K562 (cell line): ENCODE data around the gene GCK. TPM values are rescaled to one million over a fixed set of nuclear protein-coding genes. Genes with fewer than 3 reads are reported as not detected.

ENCODE experiments used
- ATAC-seq: fragments of 200-7000 bp; cut with Tn5 transposase; 3 replicates; pipeline ENCODE4 v1.9.1; 2020; ENCODE audit warnings: moderate library complexity
- BruUV-seq: library from RNA; stranded (reverse); fragments of 400-500 nt; replicated peaks from 2 replicates; lab custom pipeline; 2021; lab: Mats Ljungman, UMichigan
- CTCF ChIA-PET: fragments of 300-600 bp; formaldehyde crosslinking; extraction: SDS; loops from one replicate; lab custom pipeline; 2021; ENCODE audit warnings: low intra/inter-chr PET ratio; lab: Yijun Ruan, JAX
- POLR2A ChIA-PET: fragments of 300-600, 350-650 bp; sonication (Branson Sonifier 250); formaldehyde crosslinking; extraction: SDS; loops from one replicate; lab custom pipeline; 2021; ENCODE audit warnings: antibody characterized with exemption, inconsistent platforms; lab: Yijun Ruan, JAX
- DNase-seq, 4 experiments: peaks; one replicate each; pipeline versions ENCODE4 v3.0.0 to v3.0.0-alpha.2; 2011 to 2018; ENCODE audit warnings: low spot score in 3 of 4, mixed read lengths in 3 of 4; ENCODE audit errors: extremely low read depth in 1 of 4
- FAIRE-seq: peaks from 2 replicates; lab custom pipeline; 2011; peaks lifted over from hg19 to GRCh38; lab: Jason Lieb, UNC
- H2AFZ ChIP-seq: 2 replicates; pipeline ENCODE4 v1.6.0; 2011; ENCODE audit warnings: low read depth, low read length, control low read depth, inconsistent platforms
- H3K27ac ChIP-seq: fragments of 200-600 bp; 3 replicates; pipeline ENCODE4 v1.8.0; 2011; ENCODE audit warnings: low read depth, mild to moderate bottlenecking, control low read depth, inconsistent platforms, low read length, moderate library complexity, mixed read lengths; ENCODE audit errors: extremely low read depth
- H3K27me3 ChIP-seq, 2 experiments: fragments of 300-600 bp in 1 of 2; 2 replicates in 1 of 2; 3 replicates in 1 of 2; pipeline versions ENCODE4 v1.6.0 to v1.8.0; 2011; ENCODE audit warnings: inconsistent platforms in 2 of 2, low read length in 2 of 2, mild to moderate bottlenecking in 1 of 2, mixed read lengths in 1 of 2, moderate library complexity in 1 of 2; ENCODE audit not compliant: control insufficient read depth in 2 of 2, insufficient read depth in 2 of 2
- H3K36me3 ChIP-seq: fragments of 300-600 bp; 3 replicates; pipeline ENCODE4 v1.8.0; 2011; ENCODE audit warnings: mild to moderate bottlenecking, low read length, inconsistent platforms; ENCODE audit not compliant: control insufficient read depth, insufficient read depth
- H3K4me1 ChIP-seq, 2 experiments: fragments of 200-600 bp in 1 of 2; replicated peaks in 1 of 2; 2 replicates in 1 of 2; 3 replicates in 1 of 2; pipeline versions ENCODE4 v1.5.1 to v1.8.0; 2011; ENCODE audit warnings: inconsistent platforms in 2 of 2, low read length in 2 of 2, mild to moderate bottlenecking in 1 of 2, mixed read lengths in 1 of 2, moderate library complexity in 1 of 2; ENCODE audit not compliant: control insufficient read depth in 2 of 2, insufficient read depth in 2 of 2
- H3K4me2 ChIP-seq: 2 replicates; pipeline ENCODE4 v1.6.1; 2011; ENCODE audit warnings: low read length, control low read depth, inconsistent platforms, mixed read lengths; ENCODE audit not compliant: insufficient read depth
- H3K4me3 ChIP-seq: fragments of 200-600 bp; sonication (generic), shearing (Covaris generic); 2 replicates; pipeline ENCODE4 v1.5.1; 2016; ENCODE audit warnings: control low read depth, inconsistent platforms
- H3K79me2 ChIP-seq: fragments of 200-600 bp; 3 replicates; pipeline ENCODE4 v1.8.0; 2011; ENCODE audit warnings: low read length, inconsistent platforms; ENCODE audit not compliant: control insufficient read depth, insufficient read depth
- H3K9ac ChIP-seq, 2 experiments: 2 replicates each; pipeline versions ENCODE4 v1.6.0 to v1.6.1; 2011; ENCODE audit warnings: low read depth in 2 of 2, low read length in 2 of 2, control low read depth in 1 of 2, inconsistent platforms in 1 of 2, mild to moderate bottlenecking in 1 of 2, mixed read lengths in 1 of 2; ENCODE audit not compliant: insufficient read depth in 1 of 2
- H3K9me1 ChIP-seq: one replicate; pipeline ENCODE4 v1.6.0; 2011; ENCODE audit warnings: inconsistent platforms, mild to moderate bottlenecking, low read length, moderate library complexity; ENCODE audit not compliant: control insufficient read depth, insufficient read depth
- H3K9me3 ChIP-seq: replicated peaks from 2 replicates; pipeline ENCODE4 v1.5.1; 2011; ENCODE audit warnings: low read depth, low read length, inconsistent platforms; ENCODE audit not compliant: control insufficient read depth, insufficient read depth
- H4K20me1 ChIP-seq: replicated peaks from 2 replicates; pipeline ENCODE4 v1.6.1; 2011; ENCODE audit warnings: low read length, inconsistent platforms, mixed read lengths; ENCODE audit not compliant: control insufficient read depth, insufficient read depth
- CBX3 ChIP-seq, 2 experiments: IDR thresholded peaks; 1 replicate in 1 of 2; 2 replicates in 1 of 2; pipeline ENCODE4 v1.6.1; 2012; ENCODE audit warnings: inconsistent platforms in 2 of 2, low read length in 2 of 2, borderline replicate concordance in 1 of 2, control low read depth in 1 of 2
- CHD2 ChIP-seq: IDR thresholded peaks from 2 replicates; pipeline ENCODE4 v1.6.1; 2011; ENCODE audit warnings: low read depth, low read length
- DPF2 ChIP-seq: fragments of 450-650 bp; IDR thresholded peaks from 2 replicates; pipeline ENCODE4 v1.6.1; 2016
- HMGN3 ChIP-seq: IDR thresholded peaks from 2 replicates; pipeline ENCODE4 v1.6.1; 2011; ENCODE audit warnings: borderline replicate concordance, low read depth, mild to moderate bottlenecking, mixed read lengths, low read length; ENCODE audit not compliant: insufficient read length; ENCODE audit errors: extremely low read depth
- JUN ChIP-seq, 2 experiments: sonication (generic) in 1 of 2; formaldehyde crosslinking in 1 of 2; IDR thresholded peaks; 2 replicates each; pipeline versions ENCODE4 v1.6.1 to v1.8.0; 2012 to 2022; ENCODE audit warnings: borderline replicate concordance in 2 of 2, mild to moderate bottlenecking in 2 of 2, improper control_type of control experiment in 1 of 2, low read depth in 1 of 2, low read length in 1 of 2, missing genetic modification reagents in 1 of 2
- JUND ChIP-seq, 2 experiments: IDR thresholded peaks; 2 replicates in 1 of 2; 3 replicates in 1 of 2; pipeline ENCODE4 v1.6.1; 2011; ENCODE audit warnings: borderline replicate concordance in 2 of 2, low read depth in 2 of 2, low read length in 2 of 2, improper control_type of control experiment in 1 of 2, missing biosample characterization in 1 of 2, missing genetic modification characterization in 1 of 2, missing genetic modification reagents in 1 of 2
- MAFF ChIP-seq: IDR thresholded peaks from 2 replicates; pipeline ENCODE4 v1.6.1; 2012; ENCODE audit warnings: low read length, improper control_type of control experiment
- MAFG ChIP-seq: fragments of 450-650 bp; conservative IDR thresholded peaks from 2 replicates; pipeline ENCODE4 v1.6.1; 2016; ENCODE audit warnings: missing genetic modification characterization, missing compliant biosample characterization
- MAFK ChIP-seq: IDR thresholded peaks from 2 replicates; pipeline ENCODE4 v1.6.1; 2011; ENCODE audit warnings: low read length, improper control_type of control experiment
- NEUROD1 ChIP-seq: fragments of 150-350 bp; IDR thresholded peaks from 2 replicates; pipeline ENCODE4 v1.6.1; 2014; ENCODE audit warnings: borderline replicate concordance, low read length, low read depth; ENCODE audit not compliant: partially characterized antibody
- NFE2 ChIP-seq: IDR thresholded peaks from 2 replicates; pipeline ENCODE4 v1.6.1; 2014; ENCODE audit warnings: antibody characterized with exemption, low read depth
- RBFOX2 ChIP-seq: fragments of 200-400 bp; formaldehyde crosslinking; IDR thresholded peaks from 2 replicates; pipeline ENCODE4 v1.6.1; 2017; ENCODE audit warnings: low read depth, mild to moderate bottlenecking, low read length, moderate library complexity
- SIN3B ChIP-seq: fragments of 450-650 bp; IDR thresholded peaks from 2 replicates; pipeline ENCODE4 v1.6.1; 2017; ENCODE audit warnings: low read depth, mild to moderate bottlenecking, moderate library complexity
- TRIM28 ChIP-seq: fragments of 450-650 bp; IDR thresholded peaks from 2 replicates; pipeline ENCODE4 v1.6.1; 2017
- YY1 ChIP-seq, 3 experiments: IDR thresholded peaks; 2 replicates each; pipeline ENCODE4 v1.6.1; 2011; ENCODE audit warnings: low read length in 2 of 3, mild to moderate bottlenecking in 2 of 3, moderate library complexity in 2 of 3, borderline replicate concordance in 1 of 3, control low read depth in 1 of 3, low read depth in 1 of 3; ENCODE audit not compliant: insufficient read depth in 3 of 3, insufficient replicate concordance in 2 of 3, control insufficient read depth in 1 of 3, insufficient read length in 1 of 3; ENCODE audit errors: extremely low read depth in 1 of 3
- ZNF232 ChIP-seq: sonication (generic); formaldehyde crosslinking; IDR thresholded peaks from 2 replicates; pipeline ENCODE4 v1.8.0; 2022; ENCODE audit warnings: mild to moderate bottlenecking, missing genetic modification reagents
- ZNF316 ChIP-seq: fragments of 450-650 bp; IDR thresholded peaks from 2 replicates; pipeline ENCODE4 v1.6.1; 2016
- WGBS: fragments of 100-300 bp; shearing (Covaris generic); methylation state at CpG from one replicate; pipeline ENCODE4 v1.1.6; 2016; ENCODE audit warnings: low coverage, mixed read lengths; ENCODE audit not compliant: insufficient coverage; ENCODE audit errors: missing lambda C conversion rate; 5-methylcytosine and 5-hydroxymethylcytosine counted together
- in situ Hi-C: fragments of 300-500 bp; cut with MboI; formaldehyde crosslinking; loops from 4 replicates; pipeline ENCODE4 v1.15.0; 2018; ENCODE audit warnings: inconsistent platforms, mixed read lengths
- intact Hi-C: fragments of 100-400 bp; cut with micrococcal nuclease; formaldehyde crosslinking; loops from 2 replicates; pipeline ENCODE4 v1.14.2; 2022
- polyA plus RNA-seq, 8 experiments: library from polyadenylated mRNA; depleted of rRNA in 4 of 8; stranded (reverse) in 5 of 8; unstranded in 3 of 8; fragments of >200 nt; fragmentation: Nextera tagmentation in 2 of 8; fragmentation: Illumina TruSeq in 1 of 8; extraction: Ambion mirVana in 2 of 8; extraction: Trizol in 1 of 8; gene quantifications; 2 replicates each; pipeline versions ENCODE4 v1.2.1 to v1.2.3, GENCODE V29; 2011 to 2014; ENCODE audit warnings: inconsistent platforms in 1 of 8, missing spikeins in 1 of 8
- total RNA-seq, 7 experiments: library from RNA; depleted of rRNA in 6 of 7; stranded (reverse); fragments of >200 nt in 6 of 7; fragmentation: Illumina TruSeq in 2 of 7; extraction: Trizol in 2 of 7; gene quantifications; 2 replicates each; pipeline versions ENCODE4 v1.2.1 to v1.2.3, GENCODE V29; 2011 to 2021; ENCODE audit warnings: low replicate concordance in 1 of 7
- TF ChIP-seq, protein P1 (sequence below): fragments of 450-650 bp; IDR thresholded peaks from 2 replicates; pipeline ENCODE4 v1.6.1; 2018; ENCODE audit warnings: mild to moderate bottlenecking, low read depth; ENCODE audit not compliant: partially characterized antibody
- TF ChIP-seq, protein P2 (sequence below), 2 experiments: fragments of 450-650 bp in 1 of 2; sonication (generic) in 1 of 2; formaldehyde crosslinking in 1 of 2; IDR thresholded peaks in 1 of 2; conservative IDR thresholded peaks in 1 of 2; 2 replicates each; pipeline versions ENCODE4 v1.6.1 to v1.8.1; 2016 to 2023; ENCODE audit warnings: mild to moderate bottlenecking in 2 of 2, moderate library complexity in 2 of 2, inconsistent platforms in 1 of 2, missing genetic modification reagents in 1 of 2

Gene GCK
- total and polyA plus RNA-seq, 9 of the 15 experiments (the other 6 are each of a cell fraction or from before 2014, with no cell fraction given), result 0.11 to 0.55 (median 0.16) TPM; not detected in 3

GRCh38 chr7:44194069-44194468 lies 4.8 kb upstream of the GCK start:
- WGBS, result 44% methylated on average over 2 of the region's 2 CpGs
- ATAC-seq (peak; percentile 80), DNase-seq (peak in 1 of 4 experiments; percentile 67), FAIRE-seq (peak; percentile 15)
- Histone ChIP-seq H4K20me1 (no peaks in the 10 kb centered on the region), H3K9me3 (no peaks in the 10 kb centered on the region), H3K27ac (no peak overlapping the region), H3K4me1 (peaks cover 0 to 7% of the 10 kb centered on the region in 2 experiments; a peak in 2 of 5 replicates), H2AFZ (peak overlapping the region; percentile 38; the same call in 1 of the 2 replicates), H3K79me2 (no peaks in the 10 kb centered on the region), H3K9me1 (no peaks in the 10 kb centered on the region), H3K4me2 (no peak overlapping the region), H3K9ac (no peak overlapping the region), H3K27me3 (0 out of 5 replicates have a peak, but pooled peaks cover 0 to 8% of the 10 kb centered on the region in 2 experiments), H3K36me3 (no peaks in the 10 kb centered on the region), H3K4me3 (no peak overlapping the region)
- in situ Hi-C loops, result no loop called here
- BruUV-seq, result no TSS peak
- ChIA-PET CTCF (no interaction called here), POLR2A (interaction anchor here (0.6 to 1.2 kb wide), 3 partner anchors 12 to 127 kb away, joined by 3 to 4 read pairs (median 4); no protein-coding TSS in a partner anchor)
- intact Hi-C loops, result no loop called here
- peak; percentile 67 for TF ChIP-seq MAFG (tag)
- TF ChIP-seq CHD2, result peak; percentile 88
- no peak for TF ChIP-seq SIN3B
- no peak for TF ChIP-seq ZNF232 (CRISPR knock-in tag)
- TF ChIP-seq, protein P1, sequence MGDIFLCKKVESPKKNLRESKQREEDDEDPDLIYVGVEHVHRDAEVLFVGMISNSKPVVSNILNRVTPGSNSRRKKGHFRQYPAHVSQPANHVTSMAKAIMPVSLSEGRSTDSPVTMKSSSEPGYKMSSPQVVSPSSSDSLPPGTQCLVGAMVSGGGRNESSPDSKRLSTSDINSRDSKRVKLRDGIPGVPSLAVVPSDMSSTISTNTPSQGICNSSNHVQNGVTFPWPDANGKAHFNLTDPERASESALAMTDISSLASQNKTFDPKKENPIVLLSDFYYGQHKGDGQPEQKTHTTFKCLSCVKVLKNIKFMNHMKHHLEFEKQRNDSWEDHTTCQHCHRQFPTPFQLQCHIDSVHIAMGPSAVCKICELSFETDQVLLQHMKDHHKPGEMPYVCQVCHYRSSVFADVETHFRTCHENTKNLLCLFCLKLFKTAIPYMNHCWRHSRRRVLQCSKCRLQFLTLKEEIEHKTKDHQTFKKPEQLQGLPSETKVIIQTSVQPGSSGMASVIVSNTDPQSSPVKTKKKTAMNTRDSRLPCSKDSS, result peak; percentile 11
- TF ChIP-seq DPF2, result 0 out of 2 replicates have a peak, but pooled peaks have one; percentile 31
- no peak for TF ChIP-seq RBFOX2
- peak; percentile 83 for TF ChIP-seq JUND (IDR thresholded peaks at IDR 0.05; ENCODE audit: borderline replicate concordance, low read depth, low read length)
- TF ChIP-seq JUND (tag; IDR thresholded peaks at IDR 0.05; ENCODE audit: borderline replicate concordance, low read depth, low read length), result peak; percentile 67; the same call in 1 of the 3 replicates
- peak; percentile 19 for TF ChIP-seq NEUROD1
- TF ChIP-seq YY1 (IDR thresholded peaks at IDR 0.05; ENCODE audit: borderline replicate concordance in 1 of 3, control insufficient read depth in 1 of 3, extremely low read depth in 1 of 3, insufficient read depth in 3 of 3, insufficient read length in 1 of 3, insufficient replicate concordance in 2 of 3, low read depth in 1 of 3, low read length in 2 of 3), result peak in 1 of 3 experiments; percentile 46
- peak; percentile 25; the same call in 1 of the 2 replicates for TF ChIP-seq MAFF
- TF ChIP-seq JUN (IDR thresholded peaks at IDR 0.05; ENCODE audit: borderline replicate concordance, low read depth, low read length), result 0 out of 2 replicates have a peak, but pooled peaks have one; percentile 59
- TF ChIP-seq JUN (CRISPR knock-in tag; IDR thresholded peaks at IDR 0.05; ENCODE audit: borderline replicate concordance), result no peak
- TF ChIP-seq CBX3 (IDR thresholded peaks at IDR 0.05; ENCODE audit: borderline replicate concordance in 1 of 2, low read length in 2 of 2), result peak in 1 of 2 experiments; percentile 62; a peak in 1 of 3 replicates
- peak; percentile 76 for TF ChIP-seq NFE2
- no peak for TF ChIP-seq HMGN3
- TF ChIP-seq MAFK, result peak; percentile 23; the same call in 1 of the 2 replicates
- peak; percentile 60; the same call in 1 of the 2 replicates for TF ChIP-seq TRIM28
- TF ChIP-seq, protein P2, sequence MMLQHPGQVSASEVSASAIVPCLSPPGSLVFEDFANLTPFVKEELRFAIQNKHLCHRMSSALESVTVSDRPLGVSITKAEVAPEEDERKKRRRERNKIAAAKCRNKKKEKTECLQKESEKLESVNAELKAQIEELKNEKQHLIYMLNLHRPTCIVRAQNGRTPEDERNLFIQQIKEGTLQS (IDR thresholded peaks at IDR 0.05), result peak; percentile 89
- TF ChIP-seq, protein P2 (CRISPR knock-in tag; conservative IDR thresholded peaks at IDR 0.05), result no peak
- peak; percentile 95 for TF ChIP-seq ZNF316
